Measurements from ENCODE around the gene IKZF4. TPM values are rescaled to one million over a fixed set of nuclear protein-coding genes. Genes with fewer than 3 reads are reported as not detected.
"Not testable (repeated sequence)": the region's sequence is repeated elsewhere in the genome, so short reads cannot be mapped to it uniquely, and the experiment has no call there.

IKZF4 gene
- total RNA-seq, result 1.3 TPM

- Histone ChIP-seq H3K4me1 (ENCODE audit: insufficient read depth, low read length) (peaks cover 25% of the 10 kb centered on the region), H3K4me3 (ENCODE audit: low read length) (peak within 1 kb of the TSS; percentile 18), H3K9me3 (ENCODE audit: low read depth, low read length) (no peaks in the 10 kb centered on the region), H3K27me3 (ENCODE audit: insufficient read depth, low read length) (no peaks in the 10 kb centered on the region)
Measured at GRCh38 chr12:56020423-56021184, at the start of gene IKZF4. TSS of gene IKZF4 (plus strand) at chr12:56021043. CDS start at chr12:56021494, 451 bp downstream.

DNA sequence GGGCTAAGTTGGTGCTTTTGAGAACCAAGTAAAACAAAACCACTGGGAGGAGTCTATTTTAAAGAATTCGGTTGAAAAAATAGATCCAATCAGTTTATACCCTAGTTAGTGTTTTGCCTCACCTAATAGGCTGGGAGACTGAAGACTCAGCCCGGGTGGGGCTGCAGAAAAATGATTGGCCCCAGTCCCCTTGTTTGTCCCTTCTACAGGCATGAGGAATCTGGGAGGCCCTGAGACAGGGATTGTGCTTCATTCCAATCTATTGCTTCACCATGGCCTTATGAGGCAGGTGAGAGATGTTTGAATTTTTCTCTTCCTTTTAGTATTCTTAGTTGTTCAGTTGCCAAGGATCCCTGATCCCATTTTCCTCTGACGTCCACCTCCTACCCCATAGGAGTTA lies 48.8 kb upstream of the IKZF4 start:
- H3K27me3 ChIP-seq (ENCODE audit: insufficient read depth, low read length), result no peaks in the 10 kb centered on the region
- no peak overlapping the region for H3K4me3 ChIP-seq (ENCODE audit: low read length)
- no peaks in the 10 kb centered on the region for H3K9me3 ChIP-seq (ENCODE audit: low read depth, low read length)
- peaks cover 48% of the 10 kb centered on the region for H3K4me1 ChIP-seq (ENCODE audit: insufficient read depth, low read length)

GRCh38 chr12:55972456-55972855 lies 48.4 kb upstream of the IKZF4 start:
- Histone ChIP-seq H3K27me3 (ENCODE audit: insufficient read depth, low read length) (no peaks in the 10 kb centered on the region), H3K4me3 (ENCODE audit: low read length) (peak overlapping the region; percentile 85), H3K4me1 (ENCODE audit: insufficient read depth, low read length) (peaks cover 48% of the 10 kb centered on the region), H3K9me3 (ENCODE audit: low read depth, low read length) (no peaks in the 10 kb centered on the region)

DNA sequence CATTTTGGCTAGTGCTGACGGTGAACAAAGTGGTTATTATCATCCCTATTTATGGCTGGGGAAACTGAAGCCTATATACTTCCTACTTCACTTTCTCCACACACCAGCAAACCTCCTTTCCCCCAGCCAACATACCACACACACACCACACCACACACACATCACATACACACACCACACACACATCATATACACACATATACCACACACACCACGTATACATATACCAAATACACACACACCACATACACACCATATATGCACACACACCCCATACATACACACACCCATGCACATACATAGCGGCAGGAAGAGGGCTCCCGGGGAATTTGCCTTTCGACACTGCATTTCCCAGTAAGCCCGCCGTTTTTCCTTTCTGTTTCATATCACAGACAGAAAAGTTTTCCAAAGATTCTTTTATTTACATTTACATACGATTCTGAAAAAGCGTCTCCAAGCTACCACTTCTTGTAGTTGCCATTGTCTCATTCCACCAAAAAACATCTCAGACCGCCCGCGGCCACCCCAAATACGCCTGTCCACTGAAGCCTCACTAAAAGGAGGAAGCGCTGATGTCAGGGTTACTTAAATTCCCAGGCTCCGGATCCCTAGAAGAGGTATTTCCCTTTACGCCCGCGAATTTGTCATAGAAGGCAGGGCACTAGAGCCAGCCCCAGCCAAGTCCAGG lies 47.8 kb upstream of the IKZF4 start:
- Histone ChIP-seq H3K9me3 (ENCODE audit: low read depth, low read length) (no peaks in the 10 kb centered on the region), H3K27me3 (ENCODE audit: insufficient read depth, low read length) (no peaks in the 10 kb centered on the region), H3K4me3 (ENCODE audit: low read length) (peak overlapping the region; percentile 85), H3K4me1 (ENCODE audit: insufficient read depth, low read length) (peaks cover 49% of the 10 kb centered on the region)

GRCh38 chr12:55973599-55974307 lies 47.1 kb upstream of the IKZF4 start, which contains the start of gene RAB5B:
TSS of gene RAB5B (plus strand) at chr12:55974078. CDS start at chr12:55986961, 12,883 bp downstream.
- peaks cover 52% of the 10 kb centered on the region for H3K4me1 ChIP-seq (ENCODE audit: insufficient read depth, low read length)
- no peaks in the 10 kb centered on the region for H3K9me3 ChIP-seq (ENCODE audit: low read depth, low read length)
- no peaks in the 10 kb centered on the region for H3K27me3 ChIP-seq (ENCODE audit: insufficient read depth, low read length)
- H3K4me3 ChIP-seq (ENCODE audit: low read length), result peak within 1 kb of the TSS; percentile 85

DNA sequence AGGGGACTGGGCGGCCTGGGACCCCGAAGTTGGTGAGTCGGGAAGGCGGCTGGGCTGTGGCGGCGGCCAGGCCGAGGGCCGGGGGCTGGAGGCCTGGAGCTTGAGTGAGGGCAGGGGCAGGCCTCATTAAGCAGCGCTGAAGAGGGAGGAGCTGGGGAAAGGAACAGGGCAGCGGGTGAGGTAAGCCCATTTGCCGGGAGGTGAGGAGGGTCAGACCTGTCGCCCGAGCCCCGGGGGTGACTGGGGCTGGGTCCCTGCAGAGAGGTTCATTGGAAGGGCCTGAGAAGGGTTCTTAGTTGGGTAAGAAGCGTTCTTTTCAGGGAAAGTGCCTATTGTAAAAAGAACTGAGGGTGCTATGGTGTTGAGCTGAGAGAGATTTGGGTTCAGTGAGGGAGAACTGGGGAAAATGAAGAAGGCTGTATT lies 46.5 kb upstream of the IKZF4 start:
- Histone ChIP-seq H3K4me3 (ENCODE audit: low read length) (peak overlapping the region; percentile 85), H3K27me3 (ENCODE audit: insufficient read depth, low read length) (no peaks in the 10 kb centered on the region), H3K9me3 (ENCODE audit: low read depth, low read length) (no peaks in the 10 kb centered on the region)

DNA sequence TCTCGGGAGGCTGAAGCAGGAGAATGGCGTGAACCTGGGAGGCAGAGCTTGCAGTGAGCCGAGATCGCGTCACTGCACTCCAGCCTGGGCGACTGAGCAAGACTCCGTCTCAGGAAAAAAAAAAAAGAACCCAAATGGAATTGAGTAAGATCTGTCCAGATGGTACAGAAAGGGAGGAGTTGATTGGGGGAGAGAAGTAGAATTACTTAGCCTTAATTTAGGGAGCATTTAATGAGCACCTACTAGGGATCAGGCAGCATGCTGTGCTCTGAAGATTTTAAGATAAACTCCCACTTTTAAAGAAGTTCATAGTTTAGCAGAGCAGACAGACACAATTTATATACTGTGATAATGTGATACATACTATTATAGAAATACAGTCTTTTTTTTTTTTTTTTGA lies 42.5 kb upstream of the IKZF4 start:
- Histone ChIP-seq H3K4me1 (ENCODE audit: insufficient read depth, low read length) (peaks cover 53% of the 10 kb centered on the region), H3K27me3 (ENCODE audit: insufficient read depth, low read length) (no peaks in the 10 kb centered on the region), H3K4me3 (ENCODE audit: low read length) (no peak overlapping the region), H3K9me3 (ENCODE audit: low read depth, low read length) (no peaks in the 10 kb centered on the region)

More for the DNA sequence above, 46.5 kb upstream of the IKZF4 start:
- peaks cover 52% of the 10 kb centered on the region for H3K4me1 ChIP-seq (ENCODE audit: insufficient read depth, low read length)

- H3K9me3 ChIP-seq (ENCODE audit: low read depth, low read length), result no peaks in the 10 kb centered on the region
- H3K4me1 ChIP-seq (ENCODE audit: insufficient read depth, low read length), result peaks cover 59% of the 10 kb centered on the region
- H3K27me3 ChIP-seq (ENCODE audit: insufficient read depth, low read length), result no peaks in the 10 kb centered on the region
- no peak overlapping the region for H3K4me3 ChIP-seq (ENCODE audit: low read length)
Measured at GRCh38 chr12:55979069-55979468, 41.8 kb upstream of the IKZF4 start.

DNA sequence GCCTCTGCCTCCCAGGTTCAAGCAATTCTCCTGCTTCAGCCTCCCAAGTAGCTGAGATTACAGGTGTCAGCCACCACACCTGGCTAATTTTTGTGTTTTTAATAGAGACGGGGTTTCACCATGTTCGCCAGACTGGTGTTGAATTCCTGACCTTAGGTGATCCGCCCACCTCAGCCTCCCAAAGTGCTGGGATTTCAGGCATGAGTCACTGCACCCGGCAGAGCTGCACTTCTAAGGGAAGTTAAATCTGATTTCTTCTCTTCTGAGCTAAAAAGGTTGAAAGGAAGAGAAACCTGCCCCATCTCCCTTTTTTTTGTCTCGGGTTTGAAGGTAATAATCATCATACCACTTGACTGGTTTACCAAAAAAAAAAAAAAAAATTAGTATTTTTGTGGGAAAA lies 39.0 kb upstream of the IKZF4 start:
- H3K4me3 ChIP-seq (ENCODE audit: low read length); H3K9me3 ChIP-seq (ENCODE audit: low read depth, low read length); H3K27me3 ChIP-seq (ENCODE audit: insufficient read depth, low read length): not testable (repeated sequence)
- H3K4me1 ChIP-seq (ENCODE audit: insufficient read depth, low read length), result peaks cover 41% of the 10 kb centered on the region

- Histone ChIP-seq H3K4me1 (ENCODE audit: insufficient read depth, low read length) (peaks cover 36% of the 10 kb centered on the region), H3K27me3 (ENCODE audit: insufficient read depth, low read length) (no peaks in the 10 kb centered on the region), H3K4me3 (ENCODE audit: low read length) (no peak overlapping the region), H3K9me3 (ENCODE audit: low read depth, low read length) (no peaks in the 10 kb centered on the region)
Measured at GRCh38 chr12:55982319-55982936, 38.4 kb upstream of the IKZF4 start.

GRCh38 chr12:55983232-55983842 lies 37.5 kb upstream of the IKZF4 start:
- Histone ChIP-seq H3K4me1 (ENCODE audit: insufficient read depth, low read length) (peaks cover 28% of the 10 kb centered on the region), H3K9me3 (ENCODE audit: low read depth, low read length) (no peaks in the 10 kb centered on the region), H3K4me3 (ENCODE audit: low read length) (no peak overlapping the region), H3K27me3 (ENCODE audit: insufficient read depth, low read length) (no peaks in the 10 kb centered on the region)

- no peaks in the 10 kb centered on the region for H3K9me3 ChIP-seq (ENCODE audit: low read depth, low read length)
- H3K27me3 ChIP-seq (ENCODE audit: insufficient read depth, low read length), result no peaks in the 10 kb centered on the region
- H3K4me1 ChIP-seq (ENCODE audit: insufficient read depth, low read length), result peaks cover 27% of the 10 kb centered on the region
- no peak overlapping the region for H3K4me3 ChIP-seq (ENCODE audit: low read length)
Measured at GRCh38 chr12:55984861-55985260, 36.0 kb upstream of the IKZF4 start.

GRCh38 chr12:55985341-55985740 lies 35.5 kb upstream of the IKZF4 start:
- Histone ChIP-seq H3K4me3 (ENCODE audit: low read length) (no peak overlapping the region), H3K9me3 (ENCODE audit: low read depth, low read length) (no peaks in the 10 kb centered on the region), H3K27me3 (ENCODE audit: insufficient read depth, low read length) (no peaks in the 10 kb centered on the region), H3K4me1 (ENCODE audit: insufficient read depth, low read length) (peaks cover 27% of the 10 kb centered on the region)

DNA sequence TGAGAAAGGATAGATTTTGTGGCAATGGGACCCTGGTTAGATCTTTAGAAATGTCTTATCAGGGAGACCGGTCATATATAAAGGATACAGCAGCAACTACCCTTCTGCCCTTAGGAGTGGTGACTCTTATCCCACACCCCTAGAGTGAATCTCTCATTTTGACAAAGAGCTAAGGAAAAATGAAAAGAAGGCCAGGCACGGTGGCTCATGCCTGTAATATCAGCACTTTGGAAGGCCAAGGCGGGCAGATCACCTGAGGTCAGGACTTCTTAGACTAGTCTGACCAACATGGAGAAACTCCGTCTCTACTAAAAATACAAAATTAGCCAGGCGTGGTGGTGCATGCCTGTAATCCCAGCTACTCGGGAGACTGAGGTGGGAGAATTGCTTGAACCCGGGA lies 34.9 kb upstream of the IKZF4 start:
- not testable (repeated sequence) for H3K9me3 ChIP-seq (ENCODE audit: low read depth, low read length); H3K27me3 ChIP-seq (ENCODE audit: insufficient read depth, low read length); H3K4me3 ChIP-seq (ENCODE audit: low read length)
- H3K4me1 ChIP-seq (ENCODE audit: insufficient read depth, low read length), result peaks cover 27% of the 10 kb centered on the region

Measured in mononuclear cell (primary cell).